ENCODE results near the gene ODC1.

GRCh38 chr2:10414591-10414990, 33.5 kb downstream of the ODC1 start:
- no peak for TF ChIP-seq CTCF (conservative IDR thresholded peaks at IDR 0.05)
- no peak for TF ChIP-seq ZFX (IDR thresholded peaks at IDR 0.05)

Measured in C4-2B (cell line).